Measurements from ENCODE around the gene RB1. TPM values are rescaled to one million over a fixed set of nuclear protein-coding genes. Genes with fewer than 3 reads are reported as not detected.

RB1 gene
- polyA plus RNA-seq, 1 donor from 2014 or later = 29.5 TPM

GRCh38 chr13:48526286-48526685 is 222.7 kb downstream of the RB1 start:
- Histone ChIP-seq H3K4me2 (ENCODE audit: low read length) (no peak overlapping the region), H2AFZ (ENCODE audit: low read depth, low read length) (no peak overlapping the region), H3K4me3 (ENCODE audit: low read length) (no peak overlapping the region), H3K9ac (ENCODE audit: low read length) (no peak overlapping the region), H3K9me2 (ENCODE audit: insufficient read depth, low read length) (no peaks in the 10 kb centered on the region), H3K79me2 (replicated peaks; ENCODE audit: insufficient read depth, low read length) (peaks cover 3% of the 10 kb centered on the region), H3K27ac (ENCODE audit: low read length) (no peak overlapping the region), H3K27me3 (ENCODE audit: insufficient read depth, low read depth, low read length) (no peaks in the 10 kb centered on the region), H3K36me3 (ENCODE audit: insufficient read depth, low read length) (no peaks in the 10 kb centered on the region), H3F3A (ENCODE audit: insufficient read depth, low read length, poor library complexity, severe bottlenecking) (no peaks in the 10 kb centered on the region), H4K20me1 (ENCODE audit: insufficient read depth) (no peaks in the 10 kb centered on the region), H3K9me3 (ENCODE audit: low read length) (no peaks in the 10 kb centered on the region)
- no peak for TF ChIP-seq POLR2AphosphoS5 (IDR thresholded peaks at IDR 0.05)
- TF ChIP-seq CTCF (IDR thresholded peaks at IDR 0.05; ENCODE audit: poor library complexity, severe bottlenecking) = no peak
- TF ChIP-seq, protein P1, sequence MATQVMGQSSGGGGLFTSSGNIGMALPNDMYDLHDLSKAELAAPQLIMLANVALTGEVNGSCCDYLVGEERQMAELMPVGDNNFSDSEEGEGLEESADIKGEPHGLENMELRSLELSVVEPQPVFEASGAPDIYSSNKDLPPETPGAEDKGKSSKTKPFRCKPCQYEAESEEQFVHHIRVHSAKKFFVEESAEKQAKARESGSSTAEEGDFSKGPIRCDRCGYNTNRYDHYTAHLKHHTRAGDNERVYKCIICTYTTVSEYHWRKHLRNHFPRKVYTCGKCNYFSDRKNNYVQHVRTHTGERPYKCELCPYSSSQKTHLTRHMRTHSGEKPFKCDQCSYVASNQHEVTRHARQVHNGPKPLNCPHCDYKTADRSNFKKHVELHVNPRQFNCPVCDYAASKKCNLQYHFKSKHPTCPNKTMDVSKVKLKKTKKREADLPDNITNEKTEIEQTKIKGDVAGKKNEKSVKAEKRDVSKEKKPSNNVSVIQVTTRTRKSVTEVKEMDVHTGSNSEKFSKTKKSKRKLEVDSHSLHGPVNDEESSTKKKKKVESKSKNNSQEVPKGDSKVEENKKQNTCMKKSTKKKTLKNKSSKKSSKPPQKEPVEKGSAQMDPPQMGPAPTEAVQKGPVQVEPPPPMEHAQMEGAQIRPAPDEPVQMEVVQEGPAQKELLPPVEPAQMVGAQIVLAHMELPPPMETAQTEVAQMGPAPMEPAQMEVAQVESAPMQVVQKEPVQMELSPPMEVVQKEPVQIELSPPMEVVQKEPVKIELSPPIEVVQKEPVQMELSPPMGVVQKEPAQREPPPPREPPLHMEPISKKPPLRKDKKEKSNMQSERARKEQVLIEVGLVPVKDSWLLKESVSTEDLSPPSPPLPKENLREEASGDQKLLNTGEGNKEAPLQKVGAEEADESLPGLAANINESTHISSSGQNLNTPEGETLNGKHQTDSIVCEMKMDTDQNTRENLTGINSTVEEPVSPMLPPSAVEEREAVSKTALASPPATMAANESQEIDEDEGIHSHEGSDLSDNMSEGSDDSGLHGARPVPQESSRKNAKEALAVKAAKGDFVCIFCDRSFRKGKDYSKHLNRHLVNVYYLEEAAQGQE (IDR thresholded peaks at IDR 0.05; ENCODE audit: borderline replicate concordance) = no peak
- no peak for TF ChIP-seq TAF1 (IDR thresholded peaks at IDR 0.05; ENCODE audit: low read depth)
- no peak for TF ChIP-seq EZH2 (IDR thresholded peaks at IDR 0.05; ENCODE audit: borderline replicate concordance, insufficient read depth, low read length, poor library complexity, severe bottlenecking)

DNA sequence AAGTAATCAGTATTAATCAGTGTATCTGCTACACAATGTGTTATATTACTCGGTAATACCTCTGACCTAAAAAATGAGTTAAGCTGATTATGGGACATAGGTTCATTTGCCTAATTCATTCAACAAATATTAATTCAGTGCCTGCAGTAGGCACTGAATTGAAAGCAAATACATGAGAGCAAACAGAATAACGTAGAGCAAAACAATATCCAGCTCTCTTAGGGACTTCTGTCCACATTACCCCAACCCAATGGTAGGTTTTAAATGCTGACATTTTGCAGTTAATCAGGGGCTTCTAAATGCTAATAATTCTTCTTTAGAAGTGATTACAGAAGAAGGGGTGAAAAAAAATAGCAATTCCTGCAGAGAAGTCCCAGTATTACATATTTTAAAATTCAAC is 224.4 kb downstream of the RB1 start:
- Histone ChIP-seq H3K9me2 (ENCODE audit: insufficient read depth, low read length) (no peaks in the 10 kb centered on the region), H3K4me2 (ENCODE audit: low read length) (no peak overlapping the region), H3F3A (ENCODE audit: insufficient read depth, low read length, poor library complexity, severe bottlenecking) (no peaks in the 10 kb centered on the region), H3K79me2 (replicated peaks; ENCODE audit: insufficient read depth, low read length) (peaks cover 3% of the 10 kb centered on the region), H3K36me3 (ENCODE audit: insufficient read depth, low read length) (no peaks in the 10 kb centered on the region), H3K9ac (ENCODE audit: low read length) (no peak overlapping the region), H3K27me3 (ENCODE audit: insufficient read depth, low read depth, low read length) (no peaks in the 10 kb centered on the region), H4K20me1 (ENCODE audit: insufficient read depth) (no peaks in the 10 kb centered on the region), H3K4me3 (ENCODE audit: low read length) (no peak overlapping the region), H3K27ac (ENCODE audit: low read length) (no peak overlapping the region), H2AFZ (ENCODE audit: low read depth, low read length) (no peak overlapping the region), H3K9me3 (ENCODE audit: low read length) (no peaks in the 10 kb centered on the region)
- TF ChIP-seq, protein P1 (IDR thresholded peaks at IDR 0.05; ENCODE audit: borderline replicate concordance) = no peak
- TF ChIP-seq CTCF (IDR thresholded peaks at IDR 0.05; ENCODE audit: poor library complexity, severe bottlenecking) = no peak

Measured in neural cell (in vitro differentiated cells).